Loucy (cell line): ENCODE data around the gene ARIH2.
A peak's percentile ranks its signal among the peaks of the same experiment; 100 is the strongest.

ENCODE experiments used
- H2AFZ ChIP-seq: fragments of 200-600 bp; sonication (generic); 2 replicates; pipeline ENCODE4 v1.6.0; 2016; ENCODE audit warnings: antibody characterized with exemption, mild to moderate bottlenecking, low read length, moderate library complexity
- H3F3A ChIP-seq: fragments of 200-600 bp; 2 replicates; pipeline ENCODE4 v1.6.0; 2016; ENCODE audit warnings: antibody characterized with exemption, low read depth, mild to moderate bottlenecking
- H3K27me3 ChIP-seq: fragments of 200-600 bp; sonication (generic); 2 replicates; pipeline ENCODE4 v1.6.1; 2014; ENCODE audit warnings: low read length, mild to moderate bottlenecking; ENCODE audit not compliant: insufficient read depth, poor library complexity, severe bottlenecking
- H3K36me3 ChIP-seq: fragments of 200-600 bp; sonication (generic); 2 replicates; pipeline ENCODE4 v1.6.1; 2016; ENCODE audit warnings: low read length; ENCODE audit not compliant: insufficient read depth
- H3K4me1 ChIP-seq: fragments of 200-600 bp; sonication (generic); 2 replicates; pipeline ENCODE4 v1.5.1; 2014; ENCODE audit warnings: low read length, mild to moderate bottlenecking; ENCODE audit not compliant: insufficient read depth, poor library complexity, severe bottlenecking
- H3K4me2 ChIP-seq: fragments of 200-600 bp; sonication (generic); 2 replicates; pipeline ENCODE4 v1.6.0; 2014; ENCODE audit warnings: antibody characterized with exemption, low read length, low read depth, mild to moderate bottlenecking; ENCODE audit not compliant: poor library complexity, severe bottlenecking
- H3K4me3 ChIP-seq: fragments of 200-600 bp; sonication (generic); 2 replicates; pipeline ENCODE4 v1.5.1; 2014; ENCODE audit warnings: low read length, mild to moderate bottlenecking, mixed read lengths; ENCODE audit not compliant: poor library complexity, severe bottlenecking
- H3K79me2 ChIP-seq: fragments of 200-600 bp; sonication (generic); 2 replicates; pipeline ENCODE4 v1.6.1; 2014; ENCODE audit warnings: low read length; ENCODE audit not compliant: insufficient read depth
- H3K9ac ChIP-seq: fragments of 200-600 bp; sonication (generic); 2 replicates; pipeline ENCODE4 v1.6.0; 2014; ENCODE audit warnings: mild to moderate bottlenecking, low read depth, low read length, moderate library complexity; ENCODE audit not compliant: poor library complexity, severe bottlenecking
- H3K9me2 ChIP-seq: fragments of 200-600 bp; sonication (generic); replicated peaks from 2 replicates; pipeline ENCODE4 v1.6.1; 2016; ENCODE audit warnings: low read depth, low read length, mixed read lengths
- H3K9me3 ChIP-seq: fragments of 200-600 bp; sonication (generic); 2 replicates; pipeline ENCODE4 v1.6.1; 2014; ENCODE audit warnings: mild to moderate bottlenecking, antibody characterized with exemption, low read length, low read depth; ENCODE audit not compliant: insufficient read depth
- H4K20me1 ChIP-seq: fragments of 200-600 bp; sonication (generic); 2 replicates; pipeline ENCODE4 v1.6.0; 2014; ENCODE audit warnings: antibody characterized with exemption, low read length, mild to moderate bottlenecking; ENCODE audit not compliant: insufficient read depth, poor library complexity, severe bottlenecking
- CTCF ChIP-seq: fragments of 200-600 bp; sonication (generic); conservative IDR thresholded peaks from 2 replicates; pipeline ENCODE4 v1.5.1; 2014; ENCODE audit warnings: mild to moderate bottlenecking, antibody characterized with exemption, low read length
- EZH2phosphoT487 ChIP-seq: fragments of 200-600 bp; IDR thresholded peaks from 2 replicates; pipeline ENCODE4 v1.6.1; 2018; ENCODE audit warnings: antibody characterized with exemption, mild to moderate bottlenecking, moderate library complexity, borderline replicate concordance

ARIH2 gene

GRCh38 chr3:48919215-48920138, 835 bp downstream of the ARIH2 start:
- 0 out of 2 replicates have a peak, but pooled peaks cover 3% of the 10 kb centered on the region for H3F3A ChIP-seq
- H2AFZ ChIP-seq: peak overlapping the region; percentile 98
- peaks cover 29% of the 10 kb centered on the region for H4K20me1 ChIP-seq
- H3K36me3 ChIP-seq: no peaks in the 10 kb centered on the region
- H3K9me2 ChIP-seq: no peaks in the 10 kb centered on the region
- TF ChIP-seq EZH2phosphoT487 (no peak), CTCF (0 out of 2 replicates have a peak, but pooled peaks have one; percentile 11)
- H3K27me3 ChIP-seq: no peaks in the 10 kb centered on the region
- H3K4me2 ChIP-seq: peak overlapping the region; percentile 80
- H3K4me1 ChIP-seq: peaks cover 18% of the 10 kb centered on the region
- H3K9ac ChIP-seq: peak overlapping the region; percentile 79
- no peaks in the 10 kb centered on the region for H3K9me3 ChIP-seq
- H3K79me2 ChIP-seq: peaks cover 51% of the 10 kb centered on the region
- H3K4me3 ChIP-seq: peak overlapping the region; percentile 89

- Histone ChIP-seq H3K9me2 (no peaks in the 10 kb centered on the region), H3K4me3 (no peak overlapping the region), H3K9ac (no peak overlapping the region), H3K27me3 (no peaks in the 10 kb centered on the region), H2AFZ (no peak overlapping the region), H3K9me3 (no peaks in the 10 kb centered on the region), H3K4me1 (peaks cover 39% of the 10 kb centered on the region), H3F3A (no peaks in the 10 kb centered on the region), H3K79me2 (peaks cover 80% of the 10 kb centered on the region), H4K20me1 (peaks cover 53% of the 10 kb centered on the region), H3K4me2 (peak overlapping the region; percentile 66), H3K36me3 (peaks cover 22% of the 10 kb centered on the region; the same call in 1 of the 2 replicates)
- no peak for TF ChIP-seq CTCF
- no peak for TF ChIP-seq EZH2phosphoT487
Observed at GRCh38 chr3:48926425-48927392, 8.1 kb downstream of the ARIH2 start.

GRCh38 chr3:48927928-48928327, 9.3 kb downstream of the ARIH2 start:
- Histone ChIP-seq H3K9me2 (no peaks in the 10 kb centered on the region), H3K79me2 (peaks cover 78% of the 10 kb centered on the region), H3F3A (no peaks in the 10 kb centered on the region), H2AFZ (no peak overlapping the region), H3K9ac (no peak overlapping the region), H3K36me3 (peaks cover 22% of the 10 kb centered on the region; the same call in 1 of the 2 replicates), H4K20me1 (peaks cover 53% of the 10 kb centered on the region), H3K4me1 (peaks cover 32% of the 10 kb centered on the region), H3K4me2 (peak overlapping the region; percentile 66), H3K4me3 (peak overlapping the region; percentile 41), H3K27me3 (no peaks in the 10 kb centered on the region), H3K9me3 (no peaks in the 10 kb centered on the region)
- TF ChIP-seq CTCF: no peak
- no peak for TF ChIP-seq EZH2phosphoT487
